Caco-2 (cell line): ENCODE results near the gene NFKB1. TPM values are rescaled to one million over a fixed set of nuclear protein-coding genes. Genes with fewer than 3 reads are reported as not detected.

Experiments
- BruUV-seq: library from RNA; stranded (reverse); fragments of 400-500 nt; replicated peaks from 2 replicates; lab custom pipeline; 2021; lab: Mats Ljungman, UMichigan
- CTCF ChIA-PET: fragments of 300-600 bp; sonication (Branson Sonifier 250); formaldehyde crosslinking; loops from one replicate; lab custom pipeline; 2022; ENCODE audit warnings: antibody characterized with exemption; lab: Charles Lee
- POLR2A ChIA-PET: fragments of 300-600 bp; sonication (Branson Sonifier 250); formaldehyde crosslinking; loops from one replicate; lab custom pipeline; 2022; ENCODE audit warnings: antibody characterized with exemption; lab: Charles Lee
- DNase-seq, 2 experiments: peaks; one replicate each; pipeline versions ENCODE4 v3.0.0 to v3.0.0-alpha.2; 2020 to 2022
- H3K27me3 ChIP-seq: replicated peaks from 2 replicates; pipeline ENCODE4 v1.6.0; 2011; ENCODE audit warnings: low read length; ENCODE audit not compliant: control insufficient read depth, insufficient read depth
- H3K36me3 ChIP-seq: 2 replicates; pipeline ENCODE4 v1.5.1; 2011; ENCODE audit warnings: low read length; ENCODE audit not compliant: control insufficient read depth, insufficient read depth
- H3K4me1 ChIP-seq: fragments of 250-450 bp; sonication (Bioruptor Pico); 2 replicates; pipeline ENCODE4 v1.5.1; 2020; ENCODE audit warnings: mild to moderate bottlenecking
- H3K4me3 ChIP-seq: 2 replicates; pipeline ENCODE4 v1.5.1; 2011; ENCODE audit warnings: low read depth, mild to moderate bottlenecking, control low read depth, low read length
- H3K9me3 ChIP-seq: fragments of 250-450 bp; sonication (Bioruptor Pico); 2 replicates; pipeline ENCODE4 v1.5.1; 2020; ENCODE audit warnings: mild to moderate bottlenecking, moderate library complexity
- H3K27ac Mint-ChIP-seq: one replicate; pipeline ENCODE4 v1.8.0; 2022; ENCODE audit warnings: mixed read lengths; ENCODE audit not compliant: unreplicated experiment
- H3K27me3 Mint-ChIP-seq: one replicate; pipeline ENCODE4 v1.8.0; 2022; ENCODE audit warnings: mixed read lengths; ENCODE audit not compliant: insufficient read depth, unreplicated experiment
- H3K36me3 Mint-ChIP-seq: one replicate; pipeline ENCODE4 v1.8.0; 2022; ENCODE audit warnings: mild to moderate bottlenecking, mixed read lengths; ENCODE audit not compliant: insufficient read depth, unreplicated experiment
- H3K4me1 Mint-ChIP-seq: one replicate; pipeline ENCODE4 v1.8.0; 2022; ENCODE audit warnings: low read depth, mixed read lengths; ENCODE audit not compliant: unreplicated experiment
- H3K4me3 Mint-ChIP-seq: one replicate; pipeline ENCODE4 v1.8.0; 2022; ENCODE audit warnings: mild to moderate bottlenecking, moderate library complexity, mixed read lengths; ENCODE audit not compliant: unreplicated experiment
- H3K9me3 Mint-ChIP-seq: one replicate; pipeline ENCODE4 v1.8.0; 2022; ENCODE audit warnings: mixed read lengths; ENCODE audit not compliant: unreplicated experiment
- CTCF ChIP-seq, 2 experiments: fragments of 200-600 bp in 1 of 2; IDR thresholded peaks; 1 replicate in 1 of 2; 2 replicates in 1 of 2; pipeline versions ENCODE4 v1.5.1 to v1.8.0; 2011 to 2022; ENCODE audit warnings: antibody characterized with exemption in 1 of 2, control low read depth in 1 of 2, inconsistent platforms in 1 of 2, low read depth in 1 of 2, low read length in 1 of 2, mild to moderate bottlenecking in 1 of 2, moderate library complexity in 1 of 2; ENCODE audit not compliant: insufficient read depth in 1 of 2, severe bottlenecking in 1 of 2, unreplicated experiment in 1 of 2
- intact Hi-C: fragments of 100-400 bp; cut with micrococcal nuclease; formaldehyde crosslinking; loops from one replicate; pipeline ENCODE4 v1.10.0; 2022; ENCODE audit not compliant: unreplicated experiment
- total RNA-seq: library from RNA; stranded (reverse); gene quantifications from 2 replicates; pipeline ENCODE4 v1.2.3, GENCODE V29; 2022

The NFKB1 gene
- total RNA-seq, 1 experiment from 2014 or later, result 33.0 TPM

DNA sequence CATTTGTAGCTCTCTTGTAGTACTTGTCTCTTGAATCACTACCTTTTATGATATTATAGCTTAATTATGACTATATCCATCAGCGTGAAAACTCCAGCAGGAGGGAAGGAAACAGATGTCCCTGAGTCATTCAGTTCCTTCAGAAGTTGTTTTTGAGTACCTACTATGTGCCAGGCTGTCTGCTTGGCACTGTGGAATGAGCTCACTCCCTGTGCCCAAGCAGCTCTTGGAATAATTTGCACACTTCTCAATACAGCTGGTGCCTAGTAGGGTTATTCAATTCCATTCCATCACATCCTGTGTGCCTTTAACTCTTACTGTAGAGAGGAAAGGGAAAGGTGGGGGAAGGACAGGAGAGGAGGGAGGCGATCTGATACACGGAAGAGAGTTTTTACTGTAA lies 77.1 kb downstream of the NFKB1 start:
- BruUV-seq, result no TSS peak
- Mint-ChIP-seq H3K4me1 (peaks cover 32% of the 10 kb centered on the region), H3K36me3 (peaks cover 24% of the 10 kb centered on the region), H3K27ac (peak overlapping the region; percentile 5), H3K27me3 (no peaks in the 10 kb centered on the region), H3K9me3 (peaks cover 9% of the 10 kb centered on the region), H3K4me3 (no peak overlapping the region)
- H3K9me3 ChIP-seq, result no peaks in the 10 kb centered on the region
- DNase-seq, result no peak
- TF ChIP-seq CTCF (IDR thresholded peaks at IDR 0.05; ENCODE audit: insufficient read depth in 1 of 2, low read depth in 1 of 2, low read length in 1 of 2, severe bottlenecking in 1 of 2, unreplicated experiment in 1 of 2), result no peak
- POLR2A ChIA-PET, result no interaction called here
- CTCF ChIA-PET, result no interaction called here
- no peaks in the 10 kb centered on the region for H3K27me3 ChIP-seq
- intact Hi-C loops, result no loop called here
- H3K4me1 ChIP-seq, result peaks cover 15% of the 10 kb centered on the region
- H3K4me3 ChIP-seq, result no peak overlapping the region
- H3K36me3 ChIP-seq, result peaks cover 2% of the 10 kb centered on the region; the same call in 1 of the 2 replicates

GRCh38 chr4:102578819-102579218 lies 77.7 kb downstream of the NFKB1 start:
- CTCF ChIA-PET, result no interaction called here
- no TSS peak for BruUV-seq
- H3K27me3 Mint-ChIP-seq, result no peaks in the 10 kb centered on the region
- no peak overlapping the region for H3K4me3 ChIP-seq
- H3K4me3 Mint-ChIP-seq, result no peak overlapping the region
- TF ChIP-seq CTCF (IDR thresholded peaks at IDR 0.05; ENCODE audit: insufficient read depth in 1 of 2, low read depth in 1 of 2, low read length in 1 of 2, severe bottlenecking in 1 of 2, unreplicated experiment in 1 of 2), result no peak
- peaks cover 2% of the 10 kb centered on the region; the same call in 1 of the 2 replicates for H3K36me3 ChIP-seq
- POLR2A ChIA-PET, result no interaction called here
- H3K4me1 Mint-ChIP-seq, result peaks cover 32% of the 10 kb centered on the region
- no peak for DNase-seq
- peaks cover 24% of the 10 kb centered on the region for H3K36me3 Mint-ChIP-seq
- peaks cover 15% of the 10 kb centered on the region for H3K4me1 ChIP-seq
- H3K9me3 ChIP-seq, result no peaks in the 10 kb centered on the region
- no peak overlapping the region for H3K27ac Mint-ChIP-seq
- peaks cover 9% of the 10 kb centered on the region for H3K9me3 Mint-ChIP-seq
- intact Hi-C loops, result no loop called here
- H3K27me3 ChIP-seq, result no peaks in the 10 kb centered on the region

- Mint-ChIP-seq H3K9me3 (peaks cover 9% of the 10 kb centered on the region), H3K27me3 (no peaks in the 10 kb centered on the region), H3K4me1 (peaks cover 31% of the 10 kb centered on the region), H3K27ac (no peak overlapping the region), H3K4me3 (no peak overlapping the region), H3K36me3 (peaks cover 28% of the 10 kb centered on the region)
- Histone ChIP-seq H3K27me3 (no peaks in the 10 kb centered on the region), H3K4me1 (peaks cover 15% of the 10 kb centered on the region), H3K9me3 (no peaks in the 10 kb centered on the region), H3K4me3 (no peak overlapping the region), H3K36me3 (peaks cover 2% of the 10 kb centered on the region; the same call in 1 of the 2 replicates)
- intact Hi-C loops, result no loop called here
- ChIA-PET POLR2A (no interaction called here), CTCF (no interaction called here)
- no peak for TF ChIP-seq CTCF (IDR thresholded peaks at IDR 0.05; ENCODE audit: insufficient read depth in 1 of 2, low read depth in 1 of 2, low read length in 1 of 2, severe bottlenecking in 1 of 2, unreplicated experiment in 1 of 2)
- no peak for DNase-seq
- no TSS peak for BruUV-seq
Measured at GRCh38 chr4:102579794-102580462, 78.8 kb downstream of the NFKB1 start.
